ENCODE results near the gene EBP.
A peak's percentile ranks its signal among the peaks of the same experiment; 100 is the strongest.
"Not testable (repeated sequence)": the region's sequence is repeated elsewhere in the genome, so short reads cannot be mapped to it uniquely, and the experiment has no call there.

The EBP gene

GRCh38 chrX:48496660-48497059 lies 24.9 kb upstream of the EBP start:
- DNase-seq = no peak

GRCh38 chrX:48497871-48498270 lies 23.7 kb upstream of the EBP start:
- no peak for DNase-seq

GRCh38 chrX:48498374-48498809 lies 23.2 kb upstream of the EBP start:
- no peak for DNase-seq

- DNase-seq = no peak
Measured at GRCh38 chrX:48504261-48504660, 17.3 kb upstream of the EBP start.

DNA sequence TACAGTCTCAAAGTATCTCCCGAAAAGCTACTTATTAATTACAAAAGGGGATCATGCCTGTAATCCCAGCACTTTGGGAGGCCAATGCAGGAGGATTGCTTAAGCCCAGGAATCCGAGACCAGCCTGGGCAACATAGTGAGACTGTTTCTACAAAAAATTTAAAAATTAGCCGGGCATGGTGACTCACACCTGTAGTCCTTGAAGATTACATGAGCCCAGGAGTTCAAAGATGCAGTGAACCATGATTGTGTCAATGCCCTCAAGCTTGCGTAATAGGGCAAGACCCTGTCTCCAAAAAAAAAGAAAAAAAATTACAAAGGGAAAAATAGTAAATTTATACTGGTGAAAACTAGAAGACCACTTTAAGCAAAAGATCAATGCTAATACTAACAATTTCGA lies 16.1 kb upstream of the EBP start:
- no peak for DNase-seq

- DNase-seq = no peak
Measured at GRCh38 chrX:48507246-48507645, 14.4 kb upstream of the EBP start.

GRCh38 chrX:48508400-48509244 lies 13.0 kb upstream of the EBP start, which contains the start of gene PORCN:
Gene PORCN (plus strand): TSS chrX:48508992. CDS start chrX:48509821, 829 bp downstream.
- peak; percentile 10 for DNase-seq

DNA sequence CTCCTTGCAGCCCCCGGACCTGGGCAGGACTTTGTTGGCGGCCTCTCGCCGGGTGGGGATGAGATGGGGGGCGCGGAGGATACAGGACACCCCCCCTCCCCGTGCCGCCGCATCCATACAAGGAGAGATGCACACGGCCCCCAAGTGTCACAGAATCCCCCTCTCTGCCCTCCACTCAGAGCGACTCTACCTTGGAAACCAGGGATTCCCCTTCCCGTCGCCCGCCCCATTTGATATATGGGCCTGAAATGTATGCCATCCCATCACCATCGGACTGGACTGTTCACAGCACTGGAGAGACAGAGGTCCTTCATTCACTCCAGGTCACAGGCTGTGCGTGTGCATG lies 12.4 kb upstream of the EBP start:
- no peak for DNase-seq

DNA sequence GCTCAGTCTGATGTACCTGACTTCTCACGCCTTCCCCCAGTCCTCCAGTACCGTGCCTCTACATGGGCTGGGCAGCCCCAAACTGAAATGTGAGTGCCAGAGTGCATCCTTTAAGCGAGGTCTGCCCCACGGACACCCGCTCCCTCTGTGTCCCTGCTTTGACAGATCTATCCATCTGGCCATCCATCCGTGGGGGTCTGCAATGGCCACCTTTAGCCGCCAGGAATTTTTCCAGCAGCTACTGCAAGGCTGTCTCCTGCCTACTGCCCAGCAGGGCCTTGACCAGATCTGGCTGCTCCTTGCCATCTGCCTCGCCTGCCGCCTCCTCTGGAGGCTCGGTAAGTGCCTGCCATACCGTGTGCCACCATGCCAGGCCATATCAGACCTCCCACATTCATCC lies 12.0 kb upstream of the EBP start:
- DNase-seq = no peak

GRCh38 chrX:48511560-48511959 lies 10.0 kb upstream of the EBP start:
- peak; percentile 30 for DNase-seq

- no peak for DNase-seq
Measured at GRCh38 chrX:48512371-48512935, 9.2 kb upstream of the EBP start.

- no peak for DNase-seq
Measured at GRCh38 chrX:48513670-48514069, 7.9 kb upstream of the EBP start.

GRCh38 chrX:48514126-48514806 lies 7.3 kb upstream of the EBP start:
- DNase-seq = no peak

DNA sequence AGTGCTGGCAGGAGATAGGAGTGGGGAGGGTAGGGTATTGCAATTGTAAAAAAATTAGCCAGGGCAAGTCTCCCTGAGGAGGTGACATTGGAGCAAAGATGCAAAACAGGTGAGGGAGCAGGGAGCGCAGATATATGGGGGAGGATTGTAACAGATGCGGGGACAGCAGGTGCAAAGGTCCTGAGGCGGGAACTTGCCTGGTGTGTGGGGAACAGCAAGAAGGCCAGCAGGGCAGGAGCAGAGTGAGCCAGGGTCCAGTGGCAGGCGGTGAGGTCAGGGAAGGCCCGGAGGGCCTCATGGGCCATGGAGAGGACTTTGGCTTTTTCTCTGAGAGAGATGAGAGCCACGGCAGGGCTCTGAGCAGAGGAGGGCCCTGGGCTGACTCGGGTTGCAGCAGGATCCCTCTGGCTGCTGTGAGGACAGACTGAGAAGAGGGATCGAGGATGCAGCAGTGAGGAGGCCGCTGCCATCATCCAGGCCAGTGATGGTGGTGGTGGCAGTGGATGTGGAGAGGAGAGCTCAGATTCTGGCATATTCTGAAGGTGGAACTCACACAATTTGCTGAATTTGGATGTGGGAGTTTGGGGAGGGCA lies 6.6 kb upstream of the EBP start:
- no peak for DNase-seq

GRCh38 chrX:48515842-48516241 lies 5.8 kb upstream of the EBP start:
- no peak for DNase-seq

DNA sequence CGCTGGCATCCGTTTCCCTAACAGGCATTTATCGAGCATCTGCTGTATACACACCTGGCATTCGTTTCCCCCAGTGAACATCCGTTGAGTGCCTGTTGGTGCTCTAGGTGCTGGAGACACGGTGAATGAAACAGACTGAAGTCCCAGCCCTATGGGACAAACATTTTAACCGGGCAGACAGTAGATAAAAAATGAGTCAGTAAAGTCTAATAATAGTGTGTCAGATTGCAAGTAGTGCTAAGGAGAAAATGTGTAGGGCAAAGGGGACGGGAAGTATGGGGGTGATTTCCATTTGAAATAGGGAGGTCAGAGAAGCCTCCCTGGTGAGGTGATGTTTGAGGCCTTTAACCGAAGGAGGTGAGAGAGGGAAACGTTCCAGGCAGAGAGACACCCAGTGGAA lies 5.3 kb upstream of the EBP start:
- DNase-seq = no peak

- no peak for DNase-seq
Measured at GRCh38 chrX:48516987-48517386, 4.6 kb upstream of the EBP start.

DNA sequence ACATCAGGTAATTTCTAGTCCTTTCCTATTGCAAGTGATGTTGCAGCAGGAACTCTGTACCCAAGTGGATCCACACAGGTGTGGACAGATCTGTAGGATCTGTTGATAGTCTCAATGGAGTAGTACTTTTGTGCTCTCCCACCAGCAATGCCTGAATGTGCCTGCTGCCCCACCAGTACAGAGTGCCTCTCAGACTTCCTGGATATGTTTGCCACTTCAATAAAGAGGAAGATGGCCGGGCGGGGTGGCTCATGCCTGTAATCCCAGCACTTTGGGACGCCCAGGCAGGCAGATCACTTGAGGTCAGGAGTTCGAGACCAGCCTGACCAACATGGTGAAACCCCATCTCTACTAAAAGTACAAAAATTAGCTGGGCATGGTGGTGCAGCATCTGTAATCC lies 2.1 kb upstream of the EBP start:
- DNase-seq = not testable (repeated sequence)

DNA sequence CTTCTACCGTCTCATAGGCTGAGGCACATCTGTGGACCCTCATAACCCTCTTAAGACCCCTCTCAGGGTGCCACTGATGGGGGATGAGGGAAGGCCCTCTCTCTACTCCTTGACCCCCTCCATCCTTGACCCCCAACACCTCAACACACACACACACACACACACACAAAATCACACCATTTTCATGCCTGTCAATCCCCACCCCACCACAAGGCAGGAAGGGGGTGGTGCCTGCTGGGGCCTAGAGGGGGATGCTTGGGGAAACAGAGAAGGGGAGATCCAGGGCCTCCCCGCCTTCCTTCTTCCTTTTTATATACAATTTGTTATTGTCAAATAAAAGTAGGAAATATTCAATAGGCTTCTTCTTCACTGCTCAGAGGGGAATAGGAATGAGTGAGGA lies 1.2 kb upstream of the EBP start:
- no peak for DNase-seq

DNA sequence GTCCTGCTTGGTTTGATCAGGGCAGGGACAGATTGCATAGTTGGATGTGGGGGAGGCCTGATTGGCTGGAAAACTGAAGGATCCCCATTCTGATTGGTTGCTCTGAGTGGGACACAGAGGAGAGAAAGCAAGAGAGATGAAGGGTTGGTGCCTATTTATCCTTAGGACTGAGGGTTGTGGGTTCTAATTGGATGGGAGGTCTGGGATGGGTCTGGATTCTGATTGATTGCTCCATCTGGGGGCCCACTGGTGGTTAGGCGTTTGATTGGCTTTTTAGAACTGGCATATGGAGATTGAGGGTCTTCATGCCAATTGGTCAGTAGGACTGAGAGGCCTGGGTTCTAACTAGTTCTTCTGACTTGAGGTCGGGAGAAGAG lies 644 bp upstream of the EBP start:
- DNase-seq = peak; percentile 36

- no peak for DNase-seq
Measured at GRCh38 chrX:48522291-48522690, 683 bp downstream of the EBP start.

DNA sequence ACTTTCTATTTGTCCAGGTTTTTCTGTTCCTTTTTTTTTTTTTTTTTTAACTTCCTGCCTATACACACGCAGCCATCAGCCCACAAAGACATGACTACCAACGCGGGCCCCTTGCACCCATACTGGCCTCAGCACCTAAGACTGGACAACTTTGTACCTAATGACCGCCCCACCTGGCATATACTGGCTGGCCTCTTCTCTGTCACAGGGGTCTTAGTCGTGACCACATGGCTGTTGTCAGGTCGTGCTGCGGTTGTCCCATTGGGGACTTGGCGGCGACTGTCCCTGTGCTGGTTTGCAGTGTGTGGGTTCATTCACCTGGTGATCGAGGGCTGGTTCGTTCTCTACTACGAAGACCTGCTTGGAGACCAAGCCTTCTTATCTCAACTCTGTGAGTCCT lies 2.1 kb downstream of the EBP start:
- DNase-seq = no peak

- not testable (repeated sequence) for DNase-seq
Measured at GRCh38 chrX:48525853-48526252, 4.2 kb downstream of the EBP start.

DNA sequence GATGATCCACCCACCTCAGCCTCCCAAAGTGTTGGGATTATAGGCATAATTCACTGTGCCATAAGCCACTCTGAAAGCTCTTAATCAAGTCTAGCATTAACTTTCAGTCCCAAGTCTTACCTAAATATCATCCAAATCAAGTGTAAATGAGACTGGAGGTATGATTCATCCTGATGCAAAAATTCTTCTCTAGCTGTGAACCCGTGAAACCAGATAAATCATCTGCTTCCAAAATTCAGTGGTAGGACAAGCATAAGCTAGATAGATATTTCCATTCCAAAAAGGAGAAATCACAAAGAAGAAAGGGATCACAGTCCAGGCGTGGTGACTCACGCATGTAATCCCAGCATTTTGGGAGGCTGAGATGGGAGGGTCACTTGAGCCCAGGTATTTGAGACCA lies 9.1 kb downstream of the EBP start:
- no peak for DNase-seq
